Measurements from ENCODE around the gene HEATR3. TPM values are rescaled to one million over a fixed set of nuclear protein-coding genes. Genes with fewer than 3 reads are reported as not detected.

HEATR3 gene
- total and polyA plus RNA-seq, 2 donors (not counting 1 experiment from before 2014, with no cell fraction given), result 18.0 to 21.0 TPM

DNA sequence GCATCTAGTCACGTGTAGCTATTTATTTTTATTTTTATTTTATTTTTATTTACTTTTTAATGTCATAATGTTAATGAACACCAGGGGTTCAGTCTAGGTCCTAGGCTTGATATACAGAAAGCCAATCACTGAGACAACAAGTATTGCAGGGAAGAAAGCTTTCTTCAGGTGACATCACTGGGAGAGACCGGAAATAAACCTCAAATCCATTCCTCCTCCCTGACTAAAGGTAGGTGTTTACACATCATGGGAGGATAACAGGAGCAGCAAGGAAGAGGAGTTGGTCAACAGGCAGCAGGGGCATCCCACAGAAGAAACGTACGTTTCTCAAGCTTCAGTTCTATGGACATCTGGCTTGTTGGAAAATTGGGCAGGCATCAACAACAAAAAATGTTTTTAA lies 9.5 kb upstream of the HEATR3 start:
- ChIA-PET CTCF (interaction anchor here (2.1 kb wide), 1 partner anchor 12 kb away, joined by 6 read pairs; no protein-coding TSS in a partner anchor), POLR2A (no interaction called here)
- Histone ChIP-seq H3K4me1 (ENCODE audit: control insufficient read depth in 2 of 2, insufficient read depth in 2 of 2, low read length in 2 of 2) (no peaks in the 10 kb centered on the region), H3K27ac (ENCODE audit: low read length in 2 of 2) (no peak overlapping the region), H3K27me3 (replicated peaks in 1 of 4; ENCODE audit: control extremely low read depth in 1 of 4, control insufficient read depth in 3 of 4, insufficient read depth in 4 of 4, low read length in 3 of 4) (peaks cover 0 to 4% (median 0%) of the 10 kb centered on the region in 4 experiments), H3K4me2 (replicated peaks; ENCODE audit: low read depth, low read length, poor library complexity, severe bottlenecking) (no peak overlapping the region), H3K9ac (ENCODE audit: low read length) (no peak overlapping the region), H3K9me3 (ENCODE audit: control extremely low read depth in 1 of 3, control insufficient read depth in 2 of 3, insufficient read depth in 1 of 3, low read length in 2 of 3) (peaks cover 3 to 14% (median 12%) of the 10 kb centered on the region in 3 donors), H2AFZ (ENCODE audit: insufficient read depth, low read depth, low read length, poor library complexity, severe bottlenecking) (no peak overlapping the region), H3K4me3 (ENCODE audit: control extremely low read depth in 1 of 5, extremely low read depth in 1 of 5, insufficient read depth in 1 of 5, low read depth in 2 of 5, low read length in 4 of 5) (no peak overlapping the region), H3K36me3 (replicated peaks in 1 of 2; ENCODE audit: control extremely low read depth in 1 of 2, control insufficient read depth in 1 of 2, extremely low read depth in 1 of 2, insufficient read depth in 2 of 2, low read length in 1 of 2) (no peaks in the 10 kb centered on the region), H3K79me2 (ENCODE audit: control insufficient read depth, insufficient read depth, low read length) (no peaks in the 10 kb centered on the region), H4K20me1 (ENCODE audit: control insufficient read depth, insufficient read depth, low read length, poor library complexity, severe bottlenecking) (no peaks in the 10 kb centered on the region)
- DNase-seq (no peak), ATAC-seq (ENCODE audit: low read depth) (no peak)
- H3K9me3 Mint-ChIP-seq (ENCODE audit: insufficient read depth), result peaks cover 15% of the 10 kb centered on the region
- H3K4me3 Mint-ChIP-seq, result no peak overlapping the region
- intact Hi-C loops (cut with micrococcal nuclease), result no loop called here
- peaks cover 9% of the 10 kb centered on the region for H3K27me3 Mint-ChIP-seq
- no peaks in the 10 kb centered on the region for H3K4me1 Mint-ChIP-seq
- no peak overlapping the region for H3K27ac Mint-ChIP-seq
- WGBS (ENCODE audit: insufficient coverage), result 80% methylated on average over 1 of the region's 4 CpGs
- TF ChIP-seq EZH2 (IDR thresholded peaks at IDR 0.05; ENCODE audit: borderline replicate concordance, insufficient read depth, low read depth, low read length, poor library complexity, severe bottlenecking), result no peak
- TF ChIP-seq, protein P1, sequence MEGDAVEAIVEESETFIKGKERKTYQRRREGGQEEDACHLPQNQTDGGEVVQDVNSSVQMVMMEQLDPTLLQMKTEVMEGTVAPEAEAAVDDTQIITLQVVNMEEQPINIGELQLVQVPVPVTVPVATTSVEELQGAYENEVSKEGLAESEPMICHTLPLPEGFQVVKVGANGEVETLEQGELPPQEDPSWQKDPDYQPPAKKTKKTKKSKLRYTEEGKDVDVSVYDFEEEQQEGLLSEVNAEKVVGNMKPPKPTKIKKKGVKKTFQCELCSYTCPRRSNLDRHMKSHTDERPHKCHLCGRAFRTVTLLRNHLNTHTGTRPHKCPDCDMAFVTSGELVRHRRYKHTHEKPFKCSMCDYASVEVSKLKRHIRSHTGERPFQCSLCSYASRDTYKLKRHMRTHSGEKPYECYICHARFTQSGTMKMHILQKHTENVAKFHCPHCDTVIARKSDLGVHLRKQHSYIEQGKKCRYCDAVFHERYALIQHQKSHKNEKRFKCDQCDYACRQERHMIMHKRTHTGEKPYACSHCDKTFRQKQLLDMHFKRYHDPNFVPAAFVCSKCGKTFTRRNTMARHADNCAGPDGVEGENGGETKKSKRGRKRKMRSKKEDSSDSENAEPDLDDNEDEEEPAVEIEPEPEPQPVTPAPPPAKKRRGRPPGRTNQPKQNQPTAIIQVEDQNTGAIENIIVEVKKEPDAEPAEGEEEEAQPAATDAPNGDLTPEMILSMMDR (IDR thresholded peaks at IDR 0.05), result no peak

DNA sequence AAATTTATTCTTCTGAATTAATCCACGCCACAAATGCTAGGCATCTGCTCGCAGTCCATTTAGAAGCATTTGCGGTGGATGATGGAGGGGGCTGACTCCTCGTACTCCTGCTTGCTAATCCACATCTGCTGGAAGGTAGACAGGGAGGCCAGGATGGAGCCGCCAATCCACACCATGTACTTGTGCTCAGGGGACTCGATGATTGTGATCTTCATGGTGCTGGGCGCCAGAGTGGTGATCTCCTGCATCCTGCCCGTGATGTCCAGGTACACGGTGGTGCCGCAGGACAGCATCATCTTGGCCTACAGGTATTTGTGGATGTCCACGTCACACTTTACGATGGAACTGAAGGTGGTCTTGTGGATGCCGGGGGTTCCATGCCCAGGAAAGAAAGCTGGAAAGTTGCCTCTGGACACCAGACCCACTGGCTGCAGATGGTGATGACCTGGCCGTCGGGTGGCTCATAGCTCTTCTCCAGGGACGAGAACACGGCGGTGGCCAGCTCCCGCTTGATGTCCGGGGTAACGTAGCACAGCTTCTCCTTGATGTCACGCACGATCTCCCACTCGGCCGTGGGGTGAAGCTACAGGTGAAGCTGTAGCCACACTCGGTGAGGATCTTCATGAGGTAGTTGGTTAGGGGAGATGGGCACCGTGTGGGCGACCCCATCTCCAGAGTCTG lies 7.5 kb upstream of the HEATR3 start:
- TF ChIP-seq, protein P1 (IDR thresholded peaks at IDR 0.05), result no peak
- TF ChIP-seq EZH2 (IDR thresholded peaks at IDR 0.05; ENCODE audit: borderline replicate concordance, insufficient read depth, low read depth, low read length, poor library complexity, severe bottlenecking), result no peak
- Histone ChIP-seq H3K9me3 (ENCODE audit: control extremely low read depth in 1 of 3, control insufficient read depth in 2 of 3, insufficient read depth in 1 of 3, low read length in 2 of 3) (peaks cover 3 to 14% (median 12%) of the 10 kb centered on the region in 3 donors), H3K4me2 (replicated peaks; ENCODE audit: low read depth, low read length, poor library complexity, severe bottlenecking) (no peak overlapping the region), H3K27me3 (replicated peaks in 1 of 4; ENCODE audit: control extremely low read depth in 1 of 4, control insufficient read depth in 3 of 4, insufficient read depth in 4 of 4, low read length in 3 of 4) (peaks cover 0 to 4% (median 0%) of the 10 kb centered on the region in 4 experiments), H3K79me2 (ENCODE audit: control insufficient read depth, insufficient read depth, low read length) (no peaks in the 10 kb centered on the region), H3K27ac (ENCODE audit: low read length in 2 of 2) (no peak overlapping the region), H3K4me3 (ENCODE audit: control extremely low read depth in 1 of 5, extremely low read depth in 1 of 5, insufficient read depth in 1 of 5, low read depth in 2 of 5, low read length in 4 of 5) (no peak overlapping the region), H3K9ac (ENCODE audit: low read length) (no peak overlapping the region), H2AFZ (ENCODE audit: insufficient read depth, low read depth, low read length, poor library complexity, severe bottlenecking) (no peak overlapping the region), H4K20me1 (ENCODE audit: control insufficient read depth, insufficient read depth, low read length, poor library complexity, severe bottlenecking) (no peaks in the 10 kb centered on the region), H3K4me1 (ENCODE audit: control insufficient read depth in 2 of 2, insufficient read depth in 2 of 2, low read length in 2 of 2) (no peaks in the 10 kb centered on the region), H3K36me3 (replicated peaks in 1 of 2; ENCODE audit: control extremely low read depth in 1 of 2, control insufficient read depth in 1 of 2, extremely low read depth in 1 of 2, insufficient read depth in 2 of 2, low read length in 1 of 2) (no peaks in the 10 kb centered on the region)
- ChIA-PET CTCF (no interaction called here), POLR2A (no interaction called here)
- DNase-seq (no peak), ATAC-seq (ENCODE audit: low read depth) (no peak)
- Mint-ChIP-seq H3K27ac (no peak overlapping the region), H3K27me3 (peaks cover 9% of the 10 kb centered on the region), H3K4me3 (no peak overlapping the region), H3K9me3 (ENCODE audit: insufficient read depth) (peaks cover 10% of the 10 kb centered on the region), H3K4me1 (no peaks in the 10 kb centered on the region)
- 95% methylated on average over 28 of the region's 28 CpGs for WGBS (ENCODE audit: insufficient coverage)
- intact Hi-C loops (cut with micrococcal nuclease), result no loop called here
